LNCaP clone FGC (cell line): ENCODE data around the gene GATA2.

Experiments used
- DNase-seq: peaks from one replicate; pipeline ENCODE4 v3.0.0-alpha.2; 2011; ENCODE audit warnings: low read depth
- H3K4me3 ChIP-seq: 2 replicates; pipeline ENCODE4 v1.5.1; 2011; ENCODE audit warnings: mild to moderate bottlenecking, low read depth, low read length, control low read depth
- TF ChIP-seq, protein P1 (sequence below): IDR thresholded peaks from 2 replicates; pipeline ENCODE4 v1.5.1; 2012; ENCODE audit warnings: mild to moderate bottlenecking; ENCODE audit not compliant: control insufficient read depth, insufficient read depth; ENCODE audit errors: extremely low read depth

The GATA2 gene

DNA sequence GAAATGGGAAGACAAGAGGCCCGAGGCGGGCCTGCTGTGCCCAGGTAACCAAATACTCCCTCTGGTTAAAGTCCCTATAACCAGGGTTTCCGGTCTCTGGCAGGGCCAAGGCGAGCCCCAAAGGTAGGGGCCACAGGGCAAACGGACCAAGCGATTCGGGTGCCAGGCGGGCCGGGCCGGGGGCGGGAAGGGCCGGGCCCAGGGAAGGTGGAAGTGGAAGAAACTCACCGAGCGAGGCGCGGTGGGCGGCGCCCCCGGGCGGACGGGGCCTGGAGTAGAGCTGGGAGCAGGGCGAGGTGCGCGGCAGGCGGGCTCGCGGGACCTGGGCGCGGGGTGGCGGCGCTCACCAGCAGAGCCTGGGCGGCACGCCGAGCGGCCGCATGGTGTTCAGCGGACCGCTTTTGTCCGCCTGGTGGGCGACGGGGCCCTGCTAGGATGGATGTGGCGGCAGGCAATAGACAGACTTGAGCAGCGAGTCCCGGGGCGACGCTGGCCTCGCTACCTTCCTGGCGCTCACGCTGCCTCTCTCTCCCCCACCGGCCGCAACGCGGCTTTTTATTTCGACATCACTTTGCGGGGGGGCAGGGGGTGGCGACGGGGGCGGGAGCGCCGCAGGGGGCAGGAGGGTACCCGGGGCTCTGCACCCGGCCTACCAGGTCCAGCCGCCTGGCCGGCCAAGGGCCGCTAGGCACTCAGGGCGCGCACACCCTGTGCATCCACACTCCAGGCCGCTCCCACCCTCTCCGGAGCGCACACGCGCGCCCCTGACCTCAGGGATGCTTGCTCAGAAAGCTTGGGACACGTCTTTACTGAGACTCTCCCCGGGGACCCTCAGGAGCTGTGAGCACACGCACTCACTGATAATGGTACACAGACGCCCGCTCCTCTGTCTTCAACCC is at the start of gene GATA2:
GATA2 (minus strand) TSS at position 531 of the 899 bp plus-strand sequence. CDS start 6,170 bp downstream, outside the sequence.
- DNase-seq: no peak
- TF ChIP-seq, protein P1, sequence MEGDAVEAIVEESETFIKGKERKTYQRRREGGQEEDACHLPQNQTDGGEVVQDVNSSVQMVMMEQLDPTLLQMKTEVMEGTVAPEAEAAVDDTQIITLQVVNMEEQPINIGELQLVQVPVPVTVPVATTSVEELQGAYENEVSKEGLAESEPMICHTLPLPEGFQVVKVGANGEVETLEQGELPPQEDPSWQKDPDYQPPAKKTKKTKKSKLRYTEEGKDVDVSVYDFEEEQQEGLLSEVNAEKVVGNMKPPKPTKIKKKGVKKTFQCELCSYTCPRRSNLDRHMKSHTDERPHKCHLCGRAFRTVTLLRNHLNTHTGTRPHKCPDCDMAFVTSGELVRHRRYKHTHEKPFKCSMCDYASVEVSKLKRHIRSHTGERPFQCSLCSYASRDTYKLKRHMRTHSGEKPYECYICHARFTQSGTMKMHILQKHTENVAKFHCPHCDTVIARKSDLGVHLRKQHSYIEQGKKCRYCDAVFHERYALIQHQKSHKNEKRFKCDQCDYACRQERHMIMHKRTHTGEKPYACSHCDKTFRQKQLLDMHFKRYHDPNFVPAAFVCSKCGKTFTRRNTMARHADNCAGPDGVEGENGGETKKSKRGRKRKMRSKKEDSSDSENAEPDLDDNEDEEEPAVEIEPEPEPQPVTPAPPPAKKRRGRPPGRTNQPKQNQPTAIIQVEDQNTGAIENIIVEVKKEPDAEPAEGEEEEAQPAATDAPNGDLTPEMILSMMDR: peak; percentile 49
- peak within 1 kb of the TSS; percentile 94 for H3K4me3 ChIP-seq

DNA sequence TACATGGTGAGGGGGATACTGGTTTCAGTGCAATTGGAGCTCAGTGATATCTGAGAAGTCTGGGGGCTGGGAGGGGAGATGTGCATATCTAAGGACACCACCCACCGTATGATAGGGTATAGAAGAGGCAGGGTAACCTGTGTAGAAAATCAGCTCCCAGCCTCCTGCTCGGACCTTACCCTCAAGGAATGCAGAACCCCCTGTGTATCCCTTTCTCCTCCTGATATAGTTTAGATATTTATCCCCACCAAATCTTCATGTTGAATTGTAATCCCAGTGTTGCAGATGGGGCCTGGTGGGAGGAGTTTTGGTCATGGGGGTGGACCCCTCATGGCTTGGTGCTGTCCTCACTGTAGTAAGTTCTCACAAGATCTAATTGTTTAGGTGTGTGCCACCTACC is 48.2 kb upstream of the GATA2 start:
- H3K4me3 ChIP-seq: no peak overlapping the region
- TF ChIP-seq, protein P1: no peak
- DNase-seq: no peak

DNA sequence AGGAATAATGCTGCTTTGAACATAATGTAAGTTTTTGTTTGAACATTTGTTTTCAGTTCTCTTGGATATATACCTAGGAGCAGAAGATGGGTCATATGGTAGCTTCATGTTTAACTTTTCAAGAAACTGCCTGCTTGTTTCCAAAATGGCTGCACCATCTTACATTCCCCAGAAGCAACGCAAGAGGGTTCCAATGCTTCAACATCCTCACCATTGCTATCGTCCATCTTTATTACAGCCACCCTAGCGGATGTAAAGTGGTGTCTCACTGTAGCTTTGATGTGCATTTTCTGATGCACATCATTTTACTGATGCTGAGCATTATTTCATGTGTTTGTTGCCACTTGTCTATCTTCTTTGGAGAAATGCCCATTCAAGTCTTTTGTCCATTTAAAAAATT is 46.4 kb upstream of the GATA2 start:
- TF ChIP-seq, protein P1: no peak
- no peak overlapping the region for H3K4me3 ChIP-seq
- no peak for DNase-seq

DNA sequence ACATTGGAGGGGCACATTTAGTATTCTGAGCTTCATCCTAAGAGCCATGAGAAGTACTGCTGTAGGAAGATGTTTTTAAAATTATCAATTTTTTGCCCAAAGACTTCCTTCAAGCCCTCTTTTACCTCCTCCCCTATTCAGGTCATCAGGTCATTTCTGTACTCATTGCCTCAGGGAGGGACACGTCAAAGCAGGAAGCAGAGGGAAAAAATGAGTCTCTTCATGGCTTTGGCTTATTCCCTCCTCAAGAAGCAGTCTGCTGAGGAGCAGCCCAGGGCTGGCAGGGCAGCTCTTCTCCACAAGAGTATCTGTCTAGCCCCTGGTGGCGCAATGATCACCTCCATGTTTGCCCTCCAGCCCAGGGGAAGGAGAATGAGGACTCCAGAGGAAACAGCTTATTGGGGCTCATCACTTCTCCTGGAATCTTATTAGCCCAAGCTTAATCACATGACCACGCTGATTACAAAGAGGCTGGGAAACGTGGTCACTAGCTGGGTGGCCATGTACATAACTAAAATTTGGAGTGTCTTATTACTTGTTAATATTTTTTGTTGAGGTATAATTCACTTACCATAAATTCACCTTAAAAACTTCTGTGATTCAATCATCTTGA is 44.2 kb upstream of the GATA2 start:
- DNase-seq: no peak
- TF ChIP-seq, protein P1: no peak
- no peak overlapping the region for H3K4me3 ChIP-seq

DNA sequence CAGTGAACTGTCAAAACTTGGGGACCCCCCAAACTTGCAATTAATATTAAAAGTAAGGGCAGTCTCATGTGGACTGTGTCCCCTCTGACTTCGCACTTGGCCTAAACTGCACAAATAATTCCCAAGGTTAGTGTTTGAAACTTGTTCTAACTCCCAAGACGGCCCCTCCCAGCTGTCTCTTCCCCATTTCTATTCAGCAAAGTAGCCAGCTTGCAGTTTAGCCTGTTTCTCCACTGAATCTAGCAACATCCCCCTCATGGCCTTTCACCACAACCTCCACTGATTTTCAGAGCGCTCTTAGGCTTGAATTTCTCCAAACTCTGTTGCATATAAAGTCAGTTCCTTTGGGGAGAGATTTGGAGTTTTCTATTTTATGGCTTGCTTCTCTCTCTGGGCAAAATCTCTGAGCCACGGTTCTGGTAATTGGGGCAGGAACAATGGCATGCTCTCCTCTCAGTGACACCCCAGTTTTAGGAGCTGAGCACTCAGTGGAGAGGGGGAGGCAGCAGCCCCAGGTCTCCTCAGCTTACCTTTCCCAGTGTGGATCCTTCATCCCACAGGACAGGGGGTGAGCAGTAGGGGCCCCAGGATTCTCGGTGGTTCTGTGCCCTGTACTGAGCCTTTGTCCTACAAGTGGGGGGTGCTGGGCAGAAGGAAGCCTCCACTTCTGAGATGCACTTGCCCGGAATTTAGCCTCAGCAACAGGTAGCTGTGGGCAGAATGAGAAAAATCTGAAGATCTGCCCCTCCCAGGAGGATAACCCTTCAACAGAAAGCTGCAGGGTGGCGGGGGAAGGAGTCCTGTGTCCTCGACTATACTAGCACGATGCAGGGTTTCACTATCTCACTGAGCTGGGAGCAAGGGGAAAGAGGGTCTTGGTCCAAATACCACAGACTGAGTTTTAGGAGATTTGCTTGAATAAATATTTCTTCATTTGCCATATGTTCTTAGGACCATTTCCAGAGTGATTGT is 39.3 kb upstream of the GATA2 start:
- no peak for DNase-seq
- H3K4me3 ChIP-seq: no peak overlapping the region
- TF ChIP-seq, protein P1: no peak
